ENCODE data around the gene NHEJ1. TPM values are rescaled to one million over a fixed set of nuclear protein-coding genes. Genes with fewer than 3 reads are reported as not detected.

Gene NHEJ1
- total RNA-seq, 1 donor from 2014 or later: 10.8 TPM

DNA sequence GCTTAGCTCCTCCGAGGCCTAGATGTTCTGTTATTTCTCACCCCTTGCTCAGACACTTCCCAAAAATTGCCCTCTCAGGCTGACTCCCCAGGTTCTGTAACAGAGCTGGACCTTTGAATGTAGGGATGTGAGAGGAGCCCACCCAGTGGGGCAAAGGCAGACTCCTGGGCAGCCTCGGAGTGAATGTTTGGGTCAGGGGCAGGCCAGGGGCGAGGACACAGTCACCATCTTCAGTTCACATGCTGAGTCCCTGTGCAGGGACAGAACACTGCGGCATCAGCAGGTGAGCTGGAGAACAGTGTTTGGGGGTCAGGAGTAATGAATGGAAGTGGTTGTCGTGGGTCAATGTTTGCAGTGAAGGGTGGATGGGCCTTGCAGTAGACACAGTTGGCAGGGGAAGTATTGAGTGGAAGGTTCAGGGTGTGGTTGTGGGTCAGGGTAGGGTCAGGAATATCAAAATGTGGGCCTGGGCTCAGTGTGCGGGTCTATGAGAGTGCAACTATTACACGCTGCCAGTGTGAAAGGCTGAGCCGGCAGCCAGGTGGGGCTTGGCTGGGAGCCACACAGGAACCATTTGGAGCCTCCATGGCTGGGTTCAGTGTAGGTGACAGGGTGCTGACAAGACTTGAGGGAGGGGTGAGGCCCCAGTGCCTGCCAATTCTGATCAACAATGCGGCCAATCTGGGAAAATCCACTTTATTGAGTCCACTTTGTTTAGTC, 104.3 kb downstream of the NHEJ1 start:
- DNase-seq (ENCODE audit: low read depth) (no peak), FAIRE-seq (no peak)
- H3K27me3 ChIP-seq (ENCODE audit: insufficient read depth, low read length): peaks cover 62% of the 10 kb centered on the region
- H3K4me3 ChIP-seq (ENCODE audit: insufficient read depth, low read depth, low read length): no peak overlapping the region
- no peak overlapping the region for H3K27ac ChIP-seq (ENCODE audit: low read depth, low read length)
- peaks cover 6% of the 10 kb centered on the region for H3K9me3 Mint-ChIP-seq (ENCODE audit: unreplicated experiment)
- no peaks in the 10 kb centered on the region for H3K4me1 Mint-ChIP-seq (ENCODE audit: low read depth, unreplicated experiment)
- no peak overlapping the region for H3K27ac Mint-ChIP-seq (ENCODE audit: unreplicated experiment)
- peaks cover 78% of the 10 kb centered on the region for H3K27me3 Mint-ChIP-seq (ENCODE audit: low read depth, unreplicated experiment)
- H3K36me3 ChIP-seq (ENCODE audit: insufficient read depth, low read length): no peaks in the 10 kb centered on the region
- H3K79me2 ChIP-seq (ENCODE audit: insufficient read depth, low read length): no peaks in the 10 kb centered on the region
- H3K9me3 ChIP-seq (ENCODE audit: insufficient read depth, low read depth, low read length): no peaks in the 10 kb centered on the region
- peaks cover 17% of the 10 kb centered on the region for H3K4me1 ChIP-seq (ENCODE audit: insufficient read depth, low read length)
- H3K9ac ChIP-seq (ENCODE audit: low read length): no peak overlapping the region
- no peak overlapping the region for H3K4me2 ChIP-seq (ENCODE audit: low read length)
- H4K20me1 ChIP-seq (ENCODE audit: insufficient read depth, low read length): peaks cover 13% of the 10 kb centered on the region
- no peak overlapping the region for H3K4me3 Mint-ChIP-seq (ENCODE audit: unreplicated experiment)
- H3K36me3 Mint-ChIP-seq (ENCODE audit: low read depth, unreplicated experiment): no peaks in the 10 kb centered on the region
- no peak overlapping the region for H2AFZ ChIP-seq (ENCODE audit: low read depth, low read length)
- TF ChIP-seq EZH2 (IDR thresholded peaks at IDR 0.05; ENCODE audit: insufficient read depth, low read length): no peak
- TF ChIP-seq, protein P1, sequence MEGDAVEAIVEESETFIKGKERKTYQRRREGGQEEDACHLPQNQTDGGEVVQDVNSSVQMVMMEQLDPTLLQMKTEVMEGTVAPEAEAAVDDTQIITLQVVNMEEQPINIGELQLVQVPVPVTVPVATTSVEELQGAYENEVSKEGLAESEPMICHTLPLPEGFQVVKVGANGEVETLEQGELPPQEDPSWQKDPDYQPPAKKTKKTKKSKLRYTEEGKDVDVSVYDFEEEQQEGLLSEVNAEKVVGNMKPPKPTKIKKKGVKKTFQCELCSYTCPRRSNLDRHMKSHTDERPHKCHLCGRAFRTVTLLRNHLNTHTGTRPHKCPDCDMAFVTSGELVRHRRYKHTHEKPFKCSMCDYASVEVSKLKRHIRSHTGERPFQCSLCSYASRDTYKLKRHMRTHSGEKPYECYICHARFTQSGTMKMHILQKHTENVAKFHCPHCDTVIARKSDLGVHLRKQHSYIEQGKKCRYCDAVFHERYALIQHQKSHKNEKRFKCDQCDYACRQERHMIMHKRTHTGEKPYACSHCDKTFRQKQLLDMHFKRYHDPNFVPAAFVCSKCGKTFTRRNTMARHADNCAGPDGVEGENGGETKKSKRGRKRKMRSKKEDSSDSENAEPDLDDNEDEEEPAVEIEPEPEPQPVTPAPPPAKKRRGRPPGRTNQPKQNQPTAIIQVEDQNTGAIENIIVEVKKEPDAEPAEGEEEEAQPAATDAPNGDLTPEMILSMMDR (IDR thresholded peaks at IDR 0.05; ENCODE audit: insufficient read depth, low read depth, low read length): no peak

DNA sequence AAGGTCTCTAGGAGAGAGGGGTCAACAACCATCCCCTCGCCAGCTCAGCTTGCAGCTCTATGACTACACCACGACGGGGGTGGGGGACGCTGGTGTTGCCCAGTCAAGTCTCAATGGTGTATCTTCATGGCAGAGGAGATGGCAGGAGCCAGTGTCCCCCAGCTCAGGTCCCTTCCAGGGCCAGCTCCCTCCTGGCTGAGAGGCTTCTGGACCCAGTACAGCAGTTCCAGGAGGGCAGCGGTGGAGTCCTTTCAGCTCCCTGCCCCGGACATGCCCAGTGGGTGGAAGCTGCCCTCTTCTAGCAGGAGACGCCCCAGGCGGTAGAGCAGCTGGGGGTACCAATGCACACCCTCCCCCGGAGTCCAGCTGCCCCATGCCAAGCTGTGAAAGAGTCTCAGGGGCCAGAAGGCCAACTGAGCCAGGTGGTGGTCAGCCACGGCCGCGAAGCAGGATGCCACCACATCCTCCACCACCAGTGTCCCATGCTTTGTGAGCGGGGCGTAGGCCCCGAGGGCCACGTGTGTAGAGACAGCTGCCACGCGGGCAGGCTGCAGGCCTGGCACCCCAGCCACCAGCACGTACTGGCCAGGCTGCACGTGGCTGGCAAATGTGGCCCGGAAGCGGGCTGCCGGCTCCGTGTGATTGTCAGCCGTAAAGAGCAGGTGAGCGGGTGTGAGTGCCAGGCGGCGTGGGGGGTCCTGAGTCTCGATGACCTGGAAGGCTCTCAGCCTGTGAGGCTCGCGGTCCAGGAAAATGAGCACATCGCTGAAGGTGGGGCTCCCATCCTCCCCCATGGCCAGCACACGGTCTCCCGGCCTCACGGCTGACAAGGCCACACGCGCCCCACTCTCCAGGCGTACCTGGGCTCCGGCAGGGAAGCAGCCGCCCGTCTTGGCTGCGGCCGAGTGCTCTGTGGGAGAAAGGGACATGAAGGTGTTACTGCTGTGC, 105.4 kb downstream of the NHEJ1 start:
- Mint-ChIP-seq H3K9me3 (ENCODE audit: unreplicated experiment) (peaks cover 6% of the 10 kb centered on the region), H3K4me3 (ENCODE audit: unreplicated experiment) (no peak overlapping the region), H3K36me3 (ENCODE audit: low read depth, unreplicated experiment) (no peaks in the 10 kb centered on the region), H3K4me1 (ENCODE audit: low read depth, unreplicated experiment) (no peaks in the 10 kb centered on the region), H3K27ac (ENCODE audit: unreplicated experiment) (no peak overlapping the region), H3K27me3 (ENCODE audit: low read depth, unreplicated experiment) (peaks cover 87% of the 10 kb centered on the region)
- Histone ChIP-seq H2AFZ (ENCODE audit: low read depth, low read length) (no peak overlapping the region), H3K36me3 (ENCODE audit: insufficient read depth, low read length) (no peaks in the 10 kb centered on the region), H3K4me3 (ENCODE audit: insufficient read depth, low read depth, low read length) (no peak overlapping the region), H3K9ac (ENCODE audit: low read length) (no peak overlapping the region), H3K4me1 (ENCODE audit: insufficient read depth, low read length) (peaks cover 12% of the 10 kb centered on the region), H3K27me3 (ENCODE audit: insufficient read depth, low read length) (peaks cover 66% of the 10 kb centered on the region), H3K79me2 (ENCODE audit: insufficient read depth, low read length) (no peaks in the 10 kb centered on the region), H3K27ac (ENCODE audit: low read depth, low read length) (no peak overlapping the region), H3K9me3 (ENCODE audit: insufficient read depth, low read depth, low read length) (no peaks in the 10 kb centered on the region), H4K20me1 (ENCODE audit: insufficient read depth, low read length) (peaks cover 13% of the 10 kb centered on the region), H3K4me2 (ENCODE audit: low read length) (no peak overlapping the region)
- TF ChIP-seq, protein P1 (IDR thresholded peaks at IDR 0.05; ENCODE audit: insufficient read depth, low read depth, low read length): no peak
- no peak for TF ChIP-seq EZH2 (IDR thresholded peaks at IDR 0.05; ENCODE audit: insufficient read depth, low read length)
- DNase-seq (ENCODE audit: low read depth) (no peak), FAIRE-seq (no peak)
